NCI-H526 (cell line): ENCODE results near the gene KCNH4.

Experiments used
- DNase-seq, 2 experiments: peaks; one replicate each; lab custom pipeline; 2025; lab: John Stamatoyannopoulos, UW

Gene KCNH4

GRCh38 chr17:42117397-42118125, 63.4 kb downstream of the KCNH4 start:
- no peak for DNase-seq

- DNase-seq = peak; percentile 70 to 89
Measured at GRCh38 chr17:42116705-42117396, 64.1 kb downstream of the KCNH4 start.

GRCh38 chr17:42114118-42114517, 66.8 kb downstream of the KCNH4 start:
- DNase-seq = no peak

- no peak for DNase-seq
Measured at GRCh38 chr17:42113293-42114069, 67.5 kb downstream of the KCNH4 start.

GRCh38 chr17:42112552-42113176, 68.3 kb downstream of the KCNH4 start, which contains the start of gene DHX58:
DHX58 (minus strand) TSS chr17:42112714; CDS start chr17:42111892, 822 bp downstream.
- DNase-seq = peak; percentile 24 to 70

- DNase-seq = peak in 1 of 2 experiments; percentile 52
Measured at GRCh38 chr17:42111871-42112551, 68.9 kb downstream of the KCNH4 start.

- no peak for DNase-seq
Measured at GRCh38 chr17:42111265-42111636, 69.7 kb downstream of the KCNH4 start.

GRCh38 chr17:42110301-42111264, 70.4 kb downstream of the KCNH4 start:
- no peak for DNase-seq

GRCh38 chr17:42109086-42109485, 71.9 kb downstream of the KCNH4 start:
- DNase-seq = no peak

- peak; percentile 87 to 98 for DNase-seq
Measured at GRCh38 chr17:42107597-42108576, 73.1 kb downstream of the KCNH4 start.

GRCh38 chr17:42107124-42107523, 73.8 kb downstream of the KCNH4 start:
- no peak for DNase-seq
